Breast epithelium (tissue), 4 donors: ENCODE results near the gene CACNA2D1. TPM values are rescaled to one million over a fixed set of nuclear protein-coding genes. Genes with fewer than 3 reads are reported as not detected.

Source experiments
- DNase-seq, 2 donors: peaks; one replicate each; pipeline ENCODE4 v3.0.0-alpha.2; 2019; ENCODE audit warnings: low spot score in 2 of 2
- H3K27ac ChIP-seq, 2 donors: fragments of 200-600 bp; sonication (generic) in 1 of 2; one replicate each; pipeline ENCODE4 v1.5.1; 2016 to 2019; ENCODE audit warnings: mild to moderate bottlenecking in 1 of 2
- H3K27me3 ChIP-seq, 2 donors: fragments of 200-600 bp; sonication (generic) in 1 of 2; one replicate each; pipeline versions ENCODE4 v1.5.1 to v1.6.0; 2017 to 2019; ENCODE audit warnings: control low read depth in 1 of 2, mild to moderate bottlenecking in 1 of 2
- H3K36me3 ChIP-seq: fragments of 200-600 bp; one replicate; pipeline ENCODE4 v1.5.1; 2019
- H3K4me1 ChIP-seq, 2 donors: fragments of 200-600 bp; sonication (generic); one replicate each; pipeline ENCODE4 v1.5.1; 2016 to 2019; ENCODE audit warnings: control low read depth in 1 of 2
- H3K4me3 ChIP-seq, 3 donors: fragments of 200-600 bp; sonication (generic); 1 replicate in 2 of 3; 2 replicates in 1 of 3; pipeline ENCODE4 v1.5.1; 2016 to 2019; ENCODE audit warnings: mild to moderate bottlenecking in 3 of 3, moderate library complexity in 2 of 3
- H3K9me3 ChIP-seq, 2 donors: fragments of 200-600 bp; sonication (generic) in 1 of 2; one replicate each; pipeline ENCODE4 v1.5.1; 2016 to 2019; ENCODE audit warnings: control low read depth in 1 of 2
- CTCF ChIP-seq, 3 donors: fragments of 450-650 bp; IDR thresholded peaks; one replicate each; pipeline ENCODE4 v1.5.1; 2016 to 2017; ENCODE audit warnings: antibody characterized with exemption in 3 of 3, mild to moderate bottlenecking in 3 of 3, moderate library complexity in 3 of 3
- POLR2A ChIP-seq: fragments of 450-650 bp; IDR thresholded peaks from one replicate; pipeline ENCODE4 v1.6.1; 2016; ENCODE audit warnings: antibody characterized with exemption, mild to moderate bottlenecking, moderate library complexity
- POLR2AphosphoS5 ChIP-seq, 3 donors: sonication (generic); formaldehyde crosslinking; IDR thresholded peaks; one replicate each; pipeline ENCODE4 v1.6.1; 2017; ENCODE audit warnings: antibody characterized with exemption in 3 of 3
- intact Hi-C: fragments of 100-400 bp; cut with DNase I; formaldehyde crosslinking; loops from one replicate; pipeline ENCODE4 v1.15.1; 2023; ENCODE audit warnings: low total_unique reads
- total RNA-seq, 3 donors: library from RNA; depleted of rRNA; stranded (reverse); fragments of >200 nt; gene quantifications; one replicate each; pipeline ENCODE4 v1.1.0, GENCODE V29; 2016

CACNA2D1 gene
- total RNA-seq, 3 donors from 2014 or later = 10.2 to 79.4 (median 16.0) TPM

GRCh38 chr7:82162289-82162688, 281.3 kb downstream of the CACNA2D1 start:
- TF ChIP-seq CTCF (IDR thresholded peaks at IDR 0.05) = no peak
- TF ChIP-seq POLR2AphosphoS5 (IDR thresholded peaks at IDR 0.05) = no peak
- no peak for TF ChIP-seq POLR2A
- no peaks in the 10 kb centered on the region for H3K9me3 ChIP-seq
- no peak overlapping the region for H3K27ac ChIP-seq
- H3K4me1 ChIP-seq = no peaks in the 10 kb centered on the region
- H3K27me3 ChIP-seq = no peaks in the 10 kb centered on the region
- DNase-seq = no peak
- intact Hi-C loops = loop anchor here (10.0 kb wide), 1 partner anchor 627 kb away; no protein-coding TSS in a partner anchor
- no peak overlapping the region for H3K4me3 ChIP-seq
- no peaks in the 10 kb centered on the region for H3K36me3 ChIP-seq

GRCh38 chr7:82158327-82158726, 285.2 kb downstream of the CACNA2D1 start:
- no peaks in the 10 kb centered on the region for H3K4me1 ChIP-seq
- H3K36me3 ChIP-seq = no peaks in the 10 kb centered on the region
- H3K4me3 ChIP-seq = no peak overlapping the region
- H3K9me3 ChIP-seq = no peaks in the 10 kb centered on the region
- no peak for DNase-seq
- intact Hi-C loops = no loop called here
- no peaks in the 10 kb centered on the region for H3K27me3 ChIP-seq
- TF ChIP-seq POLR2AphosphoS5 (IDR thresholded peaks at IDR 0.05) (no peak), POLR2A (no peak), CTCF (IDR thresholded peaks at IDR 0.05) (no peak)
- H3K27ac ChIP-seq = no peak overlapping the region

GRCh38 chr7:82156893-82157292, 286.7 kb downstream of the CACNA2D1 start:
- intact Hi-C loops = no loop called here
- H3K27ac ChIP-seq = no peak overlapping the region
- no peaks in the 10 kb centered on the region for H3K4me1 ChIP-seq
- no peak for DNase-seq
- no peaks in the 10 kb centered on the region for H3K27me3 ChIP-seq
- no peaks in the 10 kb centered on the region for H3K36me3 ChIP-seq
- TF ChIP-seq POLR2AphosphoS5 (IDR thresholded peaks at IDR 0.05) (no peak), CTCF (IDR thresholded peaks at IDR 0.05) (no peak), POLR2A (no peak)
- no peaks in the 10 kb centered on the region for H3K9me3 ChIP-seq
- H3K4me3 ChIP-seq = no peak overlapping the region

- Histone ChIP-seq H3K4me3 (no peak overlapping the region), H3K36me3 (no peaks in the 10 kb centered on the region), H3K9me3 (no peaks in the 10 kb centered on the region), H3K4me1 (no peaks in the 10 kb centered on the region), H3K27me3 (no peaks in the 10 kb centered on the region), H3K27ac (no peak overlapping the region)
- TF ChIP-seq POLR2AphosphoS5 (IDR thresholded peaks at IDR 0.05) = no peak
- TF ChIP-seq POLR2A = no peak
- TF ChIP-seq CTCF (IDR thresholded peaks at IDR 0.05) = no peak
- no peak for DNase-seq
- intact Hi-C loops = no loop called here
Measured at GRCh38 chr7:82156168-82156567, 287.4 kb downstream of the CACNA2D1 start.

- intact Hi-C loops = no loop called here
- TF ChIP-seq POLR2A = no peak
- no peak for TF ChIP-seq CTCF (IDR thresholded peaks at IDR 0.05)
- no peak for TF ChIP-seq POLR2AphosphoS5 (IDR thresholded peaks at IDR 0.05)
- Histone ChIP-seq H3K4me1 (no peaks in the 10 kb centered on the region), H3K9me3 (no peaks in the 10 kb centered on the region), H3K27me3 (no peaks in the 10 kb centered on the region), H3K36me3 (no peaks in the 10 kb centered on the region), H3K4me3 (no peak overlapping the region), H3K27ac (no peak overlapping the region)
- DNase-seq = no peak
Measured at GRCh38 chr7:82154728-82155127, 288.8 kb downstream of the CACNA2D1 start.
